Peyer's patch (tissue), 4 donors: Measurements from ENCODE around the gene GOT1. TPM values are rescaled to one million over a fixed set of nuclear protein-coding genes. Genes with fewer than 3 reads are reported as not detected.

Experiments used
- DNase-seq, 3 donors: peaks; one replicate each; pipeline ENCODE4 v3.0.0-alpha.2; 2017 to 2019
- H3K27ac ChIP-seq, 4 donors: fragments of 200-600 bp; sonication (generic); one replicate each; pipeline ENCODE4 v1.5.1; 2016 to 2019
- H3K27me3 ChIP-seq, 2 donors: fragments of 200-600 bp; sonication (generic); one replicate each; pipeline ENCODE4 v1.5.1; 2019
- H3K36me3 ChIP-seq, 3 donors: fragments of 200-600 bp; sonication (generic); one replicate each; pipeline ENCODE4 v1.5.1; 2016 to 2019
- H3K4me1 ChIP-seq, 4 donors: fragments of 200-600 bp; sonication (generic); one replicate each; pipeline ENCODE4 v1.5.1; 2016 to 2019
- H3K4me3 ChIP-seq, 4 donors: fragments of 200-600 bp; sonication (generic); 1 replicate in 3 of 4; 2 replicates in 1 of 4; pipeline ENCODE4 v1.5.1; 2016 to 2019; ENCODE audit warnings: mild to moderate bottlenecking in 1 of 4
- H3K9me3 ChIP-seq, 4 donors: fragments of 200-600 bp; sonication (generic); one replicate each; pipeline ENCODE4 v1.5.1; 2016 to 2019; ENCODE audit warnings: mild to moderate bottlenecking in 1 of 4
- CTCF ChIP-seq, 6 experiments: fragments of 450-650 bp in 4 of 6; fragments of 200-600 bp in 2 of 6; sonication (generic) in 1 of 6; IDR thresholded peaks; one replicate each; pipeline ENCODE4 v1.5.1; 2017 to 2019; ENCODE audit warnings: antibody characterized with exemption in 6 of 6, mild to moderate bottlenecking in 3 of 6, moderate library complexity in 1 of 6
- POLR2A ChIP-seq, 2 donors: fragments of 450-650 bp; IDR thresholded peaks; one replicate each; pipeline ENCODE4 v1.5.1; 2017; ENCODE audit warnings: antibody characterized with exemption in 2 of 2, mild to moderate bottlenecking in 2 of 2, moderate library complexity in 2 of 2
- total RNA-seq, 4 donors: library from RNA; depleted of rRNA; stranded (reverse); fragments of >200 nt; gene quantifications; one replicate each; pipeline ENCODE4 v1.1.0, GENCODE V29; 2016

The GOT1 gene
- total RNA-seq, 4 donors from 2014 or later = 78.4 to 141 (median 110) TPM

- Histone ChIP-seq H3K27ac (peak overlapping the region in 1 of 4 donors; percentile 20), H3K4me1 (peaks cover 0 to 12% (median 6%) of the 10 kb centered on the region in 4 donors), H3K4me3 (no peak overlapping the region), H3K27me3 (no peaks in the 10 kb centered on the region), H3K9me3 (no peaks in the 10 kb centered on the region), H3K36me3 (no peaks in the 10 kb centered on the region)
- TF ChIP-seq CTCF (IDR thresholded peaks at IDR 0.05) (no peak), POLR2A (IDR thresholded peaks at IDR 0.05) (no peak)
- DNase-seq = no peak
These were observed 2.5 kb upstream of the GOT1 start for GRCh38 chr10:99432881-99433280.

- no peak for DNase-seq
- no peak for TF ChIP-seq POLR2A (IDR thresholded peaks at IDR 0.05)
- TF ChIP-seq CTCF (IDR thresholded peaks at IDR 0.05) = no peak
- H3K4me3 ChIP-seq = no peak overlapping the region
- peak overlapping the region in 2 of 4 donors; percentile 96 to 98 for H3K27ac ChIP-seq
- no peaks in the 10 kb centered on the region for H3K27me3 ChIP-seq
- H3K4me1 ChIP-seq = peaks cover 0 to 12% (median 6%) of the 10 kb centered on the region in 4 donors
- no peaks in the 10 kb centered on the region for H3K36me3 ChIP-seq
- H3K9me3 ChIP-seq = no peaks in the 10 kb centered on the region
These were observed 1.6 kb upstream of the GOT1 start for GRCh38 chr10:99432047-99432446.

- peaks cover 0 to 12% (median 6%) of the 10 kb centered on the region in 4 donors for H3K4me1 ChIP-seq
- peak overlapping the region; percentile 87 to 98 (median 92) for H3K27ac ChIP-seq
- DNase-seq = peak; percentile 59 to 87 (median 84)
- peak overlapping the region; percentile 68 to 90 (median 80) for H3K4me3 ChIP-seq
- no peaks in the 10 kb centered on the region for H3K36me3 ChIP-seq
- no peaks in the 10 kb centered on the region for H3K27me3 ChIP-seq
- TF ChIP-seq POLR2A (IDR thresholded peaks at IDR 0.05) (no peak), CTCF (IDR thresholded peaks at IDR 0.05) (no peak)
- no peaks in the 10 kb centered on the region for H3K9me3 ChIP-seq
These were observed 851 bp upstream of the GOT1 start for GRCh38 chr10:99431190-99431760.

- peaks cover 0 to 12% (median 6%) of the 10 kb centered on the region in 4 donors for H3K4me1 ChIP-seq
- peak overlapping the region; percentile 68 to 90 (median 80) for H3K4me3 ChIP-seq
- peak overlapping the region; percentile 85 to 98 (median 88) for H3K27ac ChIP-seq
- TF ChIP-seq POLR2A (IDR thresholded peaks at IDR 0.05) = no peak
- peak in 1 of 6 experiments; percentile 7 for TF ChIP-seq CTCF (IDR thresholded peaks at IDR 0.05)
- H3K27me3 ChIP-seq = no peaks in the 10 kb centered on the region
- no peak for DNase-seq
- peaks cover 0 to 7% (median 0%) of the 10 kb centered on the region in 3 donors for H3K36me3 ChIP-seq
- H3K9me3 ChIP-seq = no peaks in the 10 kb centered on the region
These were observed 341 bp downstream of the GOT1 start for GRCh38 chr10:99430116-99430450.

GRCh38 chr10:99429517-99430095 lies 818 bp downstream of the GOT1 start:
- Histone ChIP-seq H3K27ac (peak overlapping the region; percentile 85 to 98 (median 88)), H3K36me3 (peaks cover 0 to 12% (median 0%) of the 10 kb centered on the region in 3 donors), H3K4me3 (peak overlapping the region; percentile 68 to 90 (median 80)), H3K4me1 (peaks cover 0 to 12% (median 6%) of the 10 kb centered on the region in 4 donors), H3K27me3 (no peaks in the 10 kb centered on the region), H3K9me3 (no peaks in the 10 kb centered on the region)
- DNase-seq = no peak
- no peak for TF ChIP-seq POLR2A (IDR thresholded peaks at IDR 0.05)
- no peak for TF ChIP-seq CTCF (IDR thresholded peaks at IDR 0.05)
